Measurements from ENCODE around the gene YIPF3. TPM values are rescaled to one million over a fixed set of nuclear protein-coding genes. Genes with fewer than 3 reads are reported as not detected.
"Not testable (repeated sequence)": the region's sequence is repeated elsewhere in the genome, so short reads cannot be mapped to it uniquely, and the experiment has no call there.

The YIPF3 gene
- polyA plus RNA-seq, 6 donors from 2014 or later: 72.5 to 97.5 (median 89.9) TPM

- ATAC-seq (ENCODE audit: low read depth in 2 of 2) (peak; percentile 12 to 20), DNase-seq (no peak)
- H3K4me1 Mint-ChIP-seq: peaks cover 32 to 35% (median 34%) of the 10 kb centered on the region in 3 donors
- no peaks in the 10 kb centered on the region for H3K9me3 Mint-ChIP-seq
- H3K4me3 Mint-ChIP-seq: peak overlapping the region; percentile 89 to 100 (median 96)
- H3K27ac Mint-ChIP-seq: peak overlapping the region; percentile 95 to 100 (median 98)
- no peaks in the 10 kb centered on the region for H3K36me3 Mint-ChIP-seq
- no peaks in the 10 kb centered on the region for H3K27me3 Mint-ChIP-seq
These were observed 40.0 kb downstream of the YIPF3 start for GRCh38 chr6:43476746-43477145.

DNA sequence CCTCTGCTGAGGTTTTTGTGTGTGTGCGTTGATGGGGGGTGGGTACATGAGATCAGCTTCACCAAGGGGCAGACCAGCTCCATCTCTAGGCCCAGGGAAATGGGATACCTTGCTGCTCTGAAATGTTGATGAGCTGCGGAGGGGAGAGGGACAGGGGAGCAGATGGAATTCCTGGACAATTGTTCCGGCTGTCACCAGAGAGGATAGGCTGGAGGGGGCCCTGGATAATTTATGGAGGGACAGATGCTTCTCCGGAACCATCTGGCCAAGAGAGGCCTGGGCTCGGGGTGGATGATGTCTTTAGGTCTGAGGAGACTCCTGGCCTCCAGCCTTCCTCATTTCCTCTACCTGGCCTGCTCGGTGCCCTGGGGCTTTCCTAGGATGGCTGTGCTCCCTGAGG lies 41.2 kb downstream of the YIPF3 start:
- peak overlapping the region in 4 of 6 donors; percentile 39 to 98 (median 51) for H3K27ac Mint-ChIP-seq
- no peak for DNase-seq
- peaks cover 28 to 31% (median 31%) of the 10 kb centered on the region in 3 donors for H3K4me1 Mint-ChIP-seq
- peaks cover 0 to 10% (median 10%) of the 10 kb centered on the region in 3 donors for H3K27me3 Mint-ChIP-seq
- ATAC-seq (ENCODE audit: low read depth in 2 of 2): no peak
- peak overlapping the region in 1 of 8 donors; percentile 30 for H3K4me3 Mint-ChIP-seq
- H3K36me3 Mint-ChIP-seq: no peaks in the 10 kb centered on the region
- H3K9me3 Mint-ChIP-seq: no peaks in the 10 kb centered on the region

- H3K4me1 Mint-ChIP-seq: peaks cover 10 to 12% (median 11%) of the 10 kb centered on the region in 3 donors
- H3K9me3 Mint-ChIP-seq: no peaks in the 10 kb centered on the region
- ATAC-seq (ENCODE audit: low read depth in 2 of 2) (no peak), DNase-seq (no peak)
- no peaks in the 10 kb centered on the region for H3K36me3 Mint-ChIP-seq
- H3K4me3 Mint-ChIP-seq: no peak overlapping the region
- H3K27ac Mint-ChIP-seq: no peak overlapping the region
- H3K27me3 Mint-ChIP-seq: peaks cover 10 to 36% (median 32%) of the 10 kb centered on the region in 3 donors
These were observed 44.2 kb downstream of the YIPF3 start for GRCh38 chr6:43472515-43472914.

GRCh38 chr6:43471399-43471798 lies 45.3 kb downstream of the YIPF3 start:
- peak overlapping the region in 1 of 6 donors; percentile 7 for H3K27ac Mint-ChIP-seq
- H3K4me1 Mint-ChIP-seq: peaks cover 0 to 3% (median under 1%) of the 10 kb centered on the region in 3 donors
- no peak overlapping the region for H3K4me3 Mint-ChIP-seq

DNA sequence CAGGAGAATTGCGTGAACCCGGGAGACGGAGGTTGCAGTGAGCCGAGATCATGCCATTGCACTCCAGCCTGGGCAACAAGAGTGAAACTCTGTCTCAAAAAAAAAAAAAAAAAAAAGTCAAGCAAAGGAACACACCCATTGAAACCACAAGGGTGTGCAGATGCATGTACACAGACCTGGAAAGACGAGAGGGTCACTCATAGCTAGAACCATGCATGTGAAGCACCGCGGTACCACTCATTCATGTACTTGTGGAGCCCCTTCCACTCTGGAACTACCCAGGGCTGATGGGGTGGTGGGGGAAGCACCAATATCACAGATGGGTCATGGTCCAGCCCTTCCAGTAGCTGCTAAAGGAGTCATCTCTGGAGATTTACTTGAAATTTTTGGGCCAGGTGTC lies 46.8 kb downstream of the YIPF3 start:
- DNase-seq (no peak), ATAC-seq (ENCODE audit: low read depth in 2 of 2) (no peak)
- H3K4me1 Mint-ChIP-seq: peaks cover 0 to 3% (median 0%) of the 10 kb centered on the region in 3 donors
- H3K9me3 Mint-ChIP-seq: no peaks in the 10 kb centered on the region
- peaks cover 21 to 45% (median 45%) of the 10 kb centered on the region in 3 donors for H3K27me3 Mint-ChIP-seq
- H3K36me3 Mint-ChIP-seq: no peaks in the 10 kb centered on the region
- no peak overlapping the region for H3K27ac Mint-ChIP-seq
- no peak overlapping the region for H3K4me3 Mint-ChIP-seq

More at GRCh38 chr6:43471399-43471798, 45.3 kb downstream of the YIPF3 start:
- ATAC-seq (ENCODE audit: low read depth in 2 of 2) (no peak), DNase-seq (no peak)
- H3K27me3 Mint-ChIP-seq: peaks cover 16 to 45% (median 44%) of the 10 kb centered on the region in 3 donors
- H3K36me3 Mint-ChIP-seq: no peaks in the 10 kb centered on the region
- no peaks in the 10 kb centered on the region for H3K9me3 Mint-ChIP-seq

GRCh38 chr6:43468748-43469681 lies 47.7 kb downstream of the YIPF3 start:
- Mint-ChIP-seq H3K36me3 (no peaks in the 10 kb centered on the region), H3K27me3 (peaks cover 21 to 49% (median 45%) of the 10 kb centered on the region in 3 donors), H3K27ac (no peak overlapping the region), H3K4me1 (peaks cover 0 to 3% (median 0%) of the 10 kb centered on the region in 3 donors), H3K4me3 (no peak overlapping the region), H3K9me3 (no peaks in the 10 kb centered on the region)
- DNase-seq: no peak
- no peak for ATAC-seq (ENCODE audit: low read depth in 2 of 2)

- Mint-ChIP-seq H3K4me1 (peaks cover 0 to 3% (median 0%) of the 10 kb centered on the region in 3 donors), H3K4me3 (no peak overlapping the region), H3K27me3 (peaks cover 21 to 54% (median 48%) of the 10 kb centered on the region in 3 donors), H3K36me3 (no peaks in the 10 kb centered on the region), H3K27ac (no peak overlapping the region), H3K9me3 (no peaks in the 10 kb centered on the region)
- no peak for DNase-seq
- no peak for ATAC-seq (ENCODE audit: low read depth in 2 of 2)
These were observed 48.5 kb downstream of the YIPF3 start for GRCh38 chr6:43468240-43468639.

GRCh38 chr6:43467752-43468151 lies 49.0 kb downstream of the YIPF3 start:
- no peak for ATAC-seq (ENCODE audit: low read depth in 2 of 2)
- H3K27ac Mint-ChIP-seq: no peak overlapping the region

DNA sequence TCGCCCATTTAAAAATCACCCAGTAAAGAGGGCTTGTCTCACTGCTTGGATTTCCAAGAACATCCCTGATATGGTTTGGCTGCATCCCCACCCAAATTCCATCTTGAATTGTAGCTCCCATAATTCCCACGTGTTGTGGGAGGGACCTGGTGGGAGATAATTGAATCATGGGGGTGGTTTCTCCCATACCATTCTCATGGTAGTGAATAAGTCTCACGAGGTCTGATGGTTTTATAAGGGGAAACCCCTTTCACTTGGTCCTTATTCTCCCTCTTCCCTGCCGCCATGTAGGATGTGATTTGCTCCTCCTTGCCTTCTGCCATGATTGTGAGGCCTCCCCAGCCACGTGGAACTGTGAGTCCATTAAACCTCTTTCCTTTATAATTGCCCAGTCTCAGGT lies 49.5 kb downstream of the YIPF3 start:
- H3K27me3 Mint-ChIP-seq: peaks cover 21 to 63% (median 58%) of the 10 kb centered on the region in 3 donors
- DNase-seq; ATAC-seq (ENCODE audit: low read depth in 2 of 2); H3K4me3 Mint-ChIP-seq; H3K36me3 Mint-ChIP-seq; H3K4me1 Mint-ChIP-seq; H3K9me3 Mint-ChIP-seq: not testable (repeated sequence)
- peak overlapping the region in 1 of 6 donors; percentile 76 for H3K27ac Mint-ChIP-seq

More at GRCh38 chr6:43467752-43468151, 49.0 kb downstream of the YIPF3 start:
- H3K27me3 Mint-ChIP-seq: peaks cover 21 to 58% (median 53%) of the 10 kb centered on the region in 3 donors
- no peak for DNase-seq
- H3K9me3 Mint-ChIP-seq: no peaks in the 10 kb centered on the region
- H3K36me3 Mint-ChIP-seq: no peaks in the 10 kb centered on the region
- H3K4me3 Mint-ChIP-seq: no peak overlapping the region
- H3K4me1 Mint-ChIP-seq: peaks cover 0 to 3% (median 0%) of the 10 kb centered on the region in 3 donors

DNA sequence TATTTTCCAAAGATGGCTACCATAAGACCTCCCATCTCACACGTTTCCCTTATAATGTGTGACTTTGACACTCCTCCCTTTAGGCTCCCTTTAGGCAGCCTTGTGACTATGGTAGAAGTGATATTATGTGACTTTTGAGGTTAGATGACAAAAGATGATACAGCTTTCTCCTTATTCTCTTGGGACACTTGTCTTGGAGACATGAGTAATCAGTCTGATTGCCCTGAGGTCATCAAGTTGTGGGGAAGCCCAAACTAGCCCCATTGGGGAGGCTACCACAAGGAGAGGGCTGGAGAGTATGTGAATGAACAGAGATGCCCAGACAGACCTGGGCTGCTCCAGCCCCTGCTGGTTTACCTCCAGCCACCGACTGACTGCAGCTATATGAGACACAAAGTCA lies 50.8 kb downstream of the YIPF3 start:
- Mint-ChIP-seq H3K27ac (no peak overlapping the region), H3K36me3 (no peaks in the 10 kb centered on the region), H3K4me1 (peaks cover 0 to 3% (median 0%) of the 10 kb centered on the region in 3 donors), H3K4me3 (no peak overlapping the region), H3K27me3 (peaks cover 25 to 62% (median 61%) of the 10 kb centered on the region in 3 donors), H3K9me3 (no peaks in the 10 kb centered on the region)
- DNase-seq (no peak), ATAC-seq (ENCODE audit: low read depth in 2 of 2) (no peak)

DNA sequence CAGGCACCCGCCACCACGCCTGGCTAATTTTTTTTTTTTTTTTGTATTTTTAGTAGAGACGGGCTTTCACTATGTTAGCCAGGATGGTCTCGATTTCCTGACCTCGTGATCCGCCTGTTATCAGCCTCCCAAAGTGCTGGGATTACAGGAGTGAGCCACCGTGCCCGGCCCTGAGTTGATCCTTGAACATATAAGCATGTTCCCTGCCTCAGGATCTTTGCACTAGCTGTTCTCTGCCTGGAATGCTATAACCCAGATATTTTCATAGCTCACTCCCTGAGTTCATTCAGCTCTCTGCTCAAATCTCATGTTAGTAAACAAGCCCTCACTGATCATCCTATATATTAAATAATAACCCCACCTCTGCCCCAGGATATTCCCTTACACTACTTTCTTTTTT lies 52.4 kb downstream of the YIPF3 start:
- no peak for DNase-seq
- Mint-ChIP-seq H3K4me1 (peaks cover 0 to under 1% (median 0%) of the 10 kb centered on the region in 3 donors), H3K4me3 (no peak overlapping the region), H3K27ac (no peak overlapping the region), H3K36me3 (no peaks in the 10 kb centered on the region), H3K27me3 (peaks cover 30 to 54% (median 49%) of the 10 kb centered on the region in 3 donors), H3K9me3 (no peaks in the 10 kb centered on the region)
- ATAC-seq (ENCODE audit: low read depth in 2 of 2): no peak

- DNase-seq (no peak), ATAC-seq (ENCODE audit: low read depth in 2 of 2) (no peak)
- no peaks in the 10 kb centered on the region for H3K9me3 Mint-ChIP-seq
- peaks cover 0 to 1% (median under 1%) of the 10 kb centered on the region in 3 donors for H3K4me1 Mint-ChIP-seq
- peaks cover 22 to 30% (median 29%) of the 10 kb centered on the region in 3 donors for H3K27me3 Mint-ChIP-seq
- H3K4me3 Mint-ChIP-seq: no peak overlapping the region
- peak overlapping the region in 1 of 6 donors; percentile 25 for H3K27ac Mint-ChIP-seq
- H3K36me3 Mint-ChIP-seq: no peaks in the 10 kb centered on the region
These were observed 54.8 kb downstream of the YIPF3 start for GRCh38 chr6:43461936-43462335.
